Measurements from ENCODE around the gene RO60.

Gene RO60

DNA sequence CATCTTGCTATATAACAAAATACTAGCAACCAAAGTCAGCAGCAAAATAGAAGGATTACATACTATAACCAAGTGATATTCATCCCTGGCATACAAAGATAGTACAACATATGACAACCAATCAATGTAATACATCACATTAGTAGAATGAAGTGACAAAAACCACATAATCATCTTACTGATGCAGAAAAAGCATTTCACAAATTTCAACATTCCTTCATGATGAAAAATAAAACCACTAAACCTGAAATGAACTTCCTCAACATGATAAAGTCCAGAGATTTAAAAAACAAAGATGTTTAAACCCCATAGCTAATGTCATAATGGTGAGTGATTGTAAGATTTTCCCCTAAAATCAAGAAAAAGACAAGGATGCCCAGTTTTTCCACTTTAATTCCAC, 18.6 kb downstream of the RO60 start:
- TF ChIP-seq CTCF (IDR thresholded peaks at IDR 0.05): no peak
- H3K36me3 ChIP-seq: peaks cover 43 to 55% (median 52%) of the 10 kb centered on the region in 3 donors
- H3K27ac ChIP-seq: no peak overlapping the region
- H3K27me3 ChIP-seq: no peaks in the 10 kb centered on the region
- intact Hi-C loops (cut with DNase I; ENCODE audit: low total_unique reads): no loop called here
- DNase-seq: no peak
- H3K9me3 ChIP-seq: no peaks in the 10 kb centered on the region
- H3K4me3 ChIP-seq: no peak overlapping the region
- H3K4me1 ChIP-seq: no peaks in the 10 kb centered on the region

GRCh38 chr1:193079187-193079586, 19.8 kb downstream of the RO60 start:
- intact Hi-C loops (cut with DNase I; ENCODE audit: low total_unique reads): no loop called here
- no peak for TF ChIP-seq CTCF (IDR thresholded peaks at IDR 0.05)
- Histone ChIP-seq H3K9me3 (no peaks in the 10 kb centered on the region), H3K4me1 (no peaks in the 10 kb centered on the region), H3K27me3 (no peaks in the 10 kb centered on the region), H3K27ac (no peak overlapping the region), H3K36me3 (peaks cover 55 to 67% (median 64%) of the 10 kb centered on the region in 3 donors), H3K4me3 (no peak overlapping the region)
- no peak for DNase-seq

- no peak for DNase-seq
- intact Hi-C loops (cut with DNase I; ENCODE audit: low total_unique reads): no loop called here
- Histone ChIP-seq H3K36me3 (peaks cover 52 to 70% (median 53%) of the 10 kb centered on the region in 3 donors), H3K4me1 (no peaks in the 10 kb centered on the region), H3K27ac (no peak overlapping the region), H3K27me3 (no peaks in the 10 kb centered on the region), H3K9me3 (no peaks in the 10 kb centered on the region), H3K4me3 (no peak overlapping the region)
- no peak for TF ChIP-seq CTCF (IDR thresholded peaks at IDR 0.05)
Measured at GRCh38 chr1:193083365-193084088, 24.1 kb downstream of the RO60 start.

- no peak overlapping the region for H3K27ac ChIP-seq
- H3K4me3 ChIP-seq: no peak overlapping the region
- no peaks in the 10 kb centered on the region for H3K27me3 ChIP-seq
- TF ChIP-seq CTCF (IDR thresholded peaks at IDR 0.05): no peak
- no peak for DNase-seq
- intact Hi-C loops (cut with DNase I; ENCODE audit: low total_unique reads): no loop called here
- peaks cover 40 to 59% (median 53%) of the 10 kb centered on the region in 3 donors for H3K36me3 ChIP-seq
- H3K9me3 ChIP-seq: no peaks in the 10 kb centered on the region
- no peaks in the 10 kb centered on the region for H3K4me1 ChIP-seq
Measured at GRCh38 chr1:193085263-193085662, 25.9 kb downstream of the RO60 start.

DNA sequence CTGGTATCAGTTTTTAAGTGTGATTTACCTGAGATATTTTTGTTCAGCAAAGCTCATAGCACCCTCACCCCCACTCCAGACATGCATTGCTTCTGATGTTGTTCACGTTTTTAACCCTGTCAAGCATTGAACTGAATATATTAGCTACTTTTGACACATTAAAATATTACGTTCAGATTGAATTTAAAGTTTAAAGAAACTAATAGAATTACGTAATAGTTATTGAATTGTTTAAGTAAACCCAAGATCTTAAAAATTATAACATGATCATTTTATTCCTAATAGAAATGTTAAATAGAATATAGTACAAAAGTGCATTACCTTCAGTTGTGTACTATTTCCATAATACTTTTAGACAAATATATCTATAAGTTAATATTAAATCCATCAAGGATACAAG, 26.9 kb downstream of the RO60 start:
- Histone ChIP-seq H3K9me3 (no peaks in the 10 kb centered on the region), H3K27me3 (no peaks in the 10 kb centered on the region), H3K4me3 (no peak overlapping the region), H3K27ac (no peak overlapping the region), H3K36me3 (peaks cover 37 to 54% (median 48%) of the 10 kb centered on the region in 3 donors), H3K4me1 (no peaks in the 10 kb centered on the region)
- TF ChIP-seq CTCF (IDR thresholded peaks at IDR 0.05): no peak
- intact Hi-C loops (cut with DNase I; ENCODE audit: low total_unique reads): no loop called here
- DNase-seq: no peak
